SU-DHL-6 (cell line): ENCODE results near the gene CRMP1.

Source experiments
- H2AFZ ChIP-seq: fragments of 200-600 bp; sonication (generic); 2 replicates; pipeline ENCODE4 v1.6.1; 2014; ENCODE audit warnings: low read depth, mild to moderate bottlenecking, moderate library complexity, mixed read lengths, antibody characterized with exemption, low read length; ENCODE audit not compliant: severe bottlenecking
- H3F3A ChIP-seq: fragments of 200-600 bp; shearing (Covaris generic); 2 replicates; pipeline ENCODE4 v1.6.0; 2016; ENCODE audit warnings: antibody characterized with exemption, mild to moderate bottlenecking; ENCODE audit not compliant: insufficient read depth
- H3K27ac ChIP-seq: fragments of 200-600 bp; sonication (generic); 2 replicates; pipeline ENCODE4 v1.5.1; 2016; ENCODE audit warnings: low read depth, mild to moderate bottlenecking, low read length, moderate library complexity, mixed read lengths
- H3K27me3 ChIP-seq: fragments of 200-600 bp; sonication (generic), shearing (Covaris generic); 2 replicates; pipeline ENCODE4 v1.6.0; 2014; ENCODE audit warnings: mild to moderate bottlenecking, low read length
- H3K36me3 ChIP-seq: fragments of 200-600 bp; sonication (generic); 2 replicates; pipeline ENCODE4 v1.6.1; 2014; ENCODE audit warnings: mild to moderate bottlenecking, low read length, mixed read lengths
- H3K4me2 ChIP-seq: fragments of 300-600, 200-600 bp; shearing (Covaris generic), sonication (generic); 2 replicates; pipeline ENCODE4 v1.6.0; 2014; ENCODE audit warnings: low read length, low read depth, mild to moderate bottlenecking; ENCODE audit not compliant: poor library complexity, severe bottlenecking
- H3K4me3 ChIP-seq: fragments of 200-600 bp; sonication (generic); 2 replicates; pipeline ENCODE4 v1.5.1; 2014; ENCODE audit warnings: antibody characterized with exemption, low read length, mild to moderate bottlenecking, mixed read lengths; ENCODE audit not compliant: insufficient read depth, poor library complexity, severe bottlenecking
- H3K79me2 ChIP-seq: fragments of 200-600 bp; sonication (generic); 2 replicates; pipeline ENCODE4 v1.6.1; 2014; ENCODE audit warnings: mild to moderate bottlenecking, low read length, moderate library complexity; ENCODE audit not compliant: insufficient read depth
- H3K9ac ChIP-seq: fragments of 200-600 bp; sonication (generic); 2 replicates; pipeline ENCODE4 v1.7.0; 2014; ENCODE audit warnings: mild to moderate bottlenecking, low read length
- H3K9me2 ChIP-seq: fragments of 200-600 bp; sonication (generic); replicated peaks from 2 replicates; pipeline ENCODE4 v1.6.1; 2014; ENCODE audit warnings: low read length; ENCODE audit not compliant: insufficient read depth
- H3K9me3 ChIP-seq: fragments of 200-600 bp; sonication (generic); 2 replicates; pipeline ENCODE4 v1.6.1; 2014; ENCODE audit warnings: low read length, mixed read lengths; ENCODE audit not compliant: insufficient read depth
- H4K20me1 ChIP-seq: fragments of 200-600 bp; sonication (generic); 2 replicates; pipeline ENCODE4 v1.6.1; 2014; ENCODE audit warnings: low read depth, mild to moderate bottlenecking, antibody characterized with exemption, low read length, moderate library complexity, mixed read lengths
- CTCF ChIP-seq: fragments of 200-600 bp; sonication (generic); IDR thresholded peaks from one replicate; pipeline ENCODE4 v1.5.1; 2017; ENCODE audit warnings: antibody characterized with exemption, mild to moderate bottlenecking, low read length, moderate library complexity; ENCODE audit not compliant: insufficient read depth, poor library complexity, severe bottlenecking
- EZH2phosphoT487 ChIP-seq: fragments of 200-600 bp; sonication (generic), shearing (Covaris generic); conservative IDR thresholded peaks from 2 replicates; pipeline ENCODE4 v1.6.1; 2018; ENCODE audit warnings: mild to moderate bottlenecking, antibody characterized with exemption, low read length, moderate library complexity, mixed read lengths

Gene CRMP1

GRCh38 chr4:5916229-5916628, 23.3 kb upstream of the CRMP1 start:
- H3K9ac ChIP-seq: no peak overlapping the region
- no peak overlapping the region for H3K4me2 ChIP-seq
- H3K36me3 ChIP-seq: no peaks in the 10 kb centered on the region
- no peaks in the 10 kb centered on the region for H3K27me3 ChIP-seq
- no peak overlapping the region for H2AFZ ChIP-seq
- no peak overlapping the region for H3K4me3 ChIP-seq
- no peak for TF ChIP-seq CTCF
- TF ChIP-seq EZH2phosphoT487: no peak
- H3K79me2 ChIP-seq: no peaks in the 10 kb centered on the region
- no peaks in the 10 kb centered on the region for H3K9me2 ChIP-seq
- no peaks in the 10 kb centered on the region for H4K20me1 ChIP-seq
- H3K27ac ChIP-seq: no peak overlapping the region
- H3K9me3 ChIP-seq: no peaks in the 10 kb centered on the region
- no peaks in the 10 kb centered on the region for H3F3A ChIP-seq

GRCh38 chr4:5913454-5913853, 20.6 kb upstream of the CRMP1 start:
- no peaks in the 10 kb centered on the region for H3K9me2 ChIP-seq
- H3K4me3 ChIP-seq: no peak overlapping the region
- H3K36me3 ChIP-seq: no peaks in the 10 kb centered on the region

GRCh38 chr4:5912614-5913019, 19.7 kb upstream of the CRMP1 start:
- no peaks in the 10 kb centered on the region for H3K36me3 ChIP-seq
- no peak for TF ChIP-seq EZH2phosphoT487
- TF ChIP-seq CTCF: no peak
- no peak overlapping the region for H3K27ac ChIP-seq

More at GRCh38 chr4:5913454-5913853, 20.6 kb upstream of the CRMP1 start:
- TF ChIP-seq CTCF: no peak
- TF ChIP-seq EZH2phosphoT487: no peak
- Histone ChIP-seq H3K27ac (no peak overlapping the region), H3K9ac (no peak overlapping the region), H2AFZ (no peak overlapping the region), H3K27me3 (no peaks in the 10 kb centered on the region), H3K9me3 (no peaks in the 10 kb centered on the region), H4K20me1 (no peaks in the 10 kb centered on the region), H3F3A (no peaks in the 10 kb centered on the region), H3K4me2 (no peak overlapping the region), H3K79me2 (no peaks in the 10 kb centered on the region)

More at GRCh38 chr4:5912614-5913019, 19.7 kb upstream of the CRMP1 start:
- Histone ChIP-seq H3K79me2 (no peaks in the 10 kb centered on the region), H3K9me3 (no peaks in the 10 kb centered on the region), H3F3A (no peaks in the 10 kb centered on the region), H3K27me3 (no peaks in the 10 kb centered on the region), H3K9ac (no peak overlapping the region), H3K9me2 (no peaks in the 10 kb centered on the region), H4K20me1 (no peaks in the 10 kb centered on the region), H2AFZ (no peak overlapping the region), H3K4me3 (no peak overlapping the region), H3K4me2 (no peak overlapping the region)
